Measurements from ENCODE around the gene ESF1.

GRCh38 chr20:13793001-13793400 is 8.3 kb upstream of the ESF1 start:
- TF ChIP-seq CTCF (IDR thresholded peaks at IDR 0.05) = no peak
- TF ChIP-seq POLR2A (IDR thresholded peaks at IDR 0.05) = no peak
